GM18505 (cell line): ENCODE data around the gene TNNI2.
"Not testable (repeated sequence)": the region's sequence is repeated elsewhere in the genome, so short reads cannot be mapped to it uniquely, and the experiment has no call there.

Experiments used
- ATAC-seq: cut with Tn5 transposase; IDR thresholded peaks from one replicate; pipeline ENCODE4 v1.9.1; 2021; ENCODE audit not compliant: unreplicated experiment
- POLR2A ChIP-seq: IDR thresholded peaks from 4 replicates; pipeline ENCODE4 v1.6.1; 2011; ENCODE audit warnings: borderline replicate concordance; ENCODE audit not compliant: insufficient read depth, insufficient read length; ENCODE audit errors: extremely low read depth

TNNI2 gene

DNA sequence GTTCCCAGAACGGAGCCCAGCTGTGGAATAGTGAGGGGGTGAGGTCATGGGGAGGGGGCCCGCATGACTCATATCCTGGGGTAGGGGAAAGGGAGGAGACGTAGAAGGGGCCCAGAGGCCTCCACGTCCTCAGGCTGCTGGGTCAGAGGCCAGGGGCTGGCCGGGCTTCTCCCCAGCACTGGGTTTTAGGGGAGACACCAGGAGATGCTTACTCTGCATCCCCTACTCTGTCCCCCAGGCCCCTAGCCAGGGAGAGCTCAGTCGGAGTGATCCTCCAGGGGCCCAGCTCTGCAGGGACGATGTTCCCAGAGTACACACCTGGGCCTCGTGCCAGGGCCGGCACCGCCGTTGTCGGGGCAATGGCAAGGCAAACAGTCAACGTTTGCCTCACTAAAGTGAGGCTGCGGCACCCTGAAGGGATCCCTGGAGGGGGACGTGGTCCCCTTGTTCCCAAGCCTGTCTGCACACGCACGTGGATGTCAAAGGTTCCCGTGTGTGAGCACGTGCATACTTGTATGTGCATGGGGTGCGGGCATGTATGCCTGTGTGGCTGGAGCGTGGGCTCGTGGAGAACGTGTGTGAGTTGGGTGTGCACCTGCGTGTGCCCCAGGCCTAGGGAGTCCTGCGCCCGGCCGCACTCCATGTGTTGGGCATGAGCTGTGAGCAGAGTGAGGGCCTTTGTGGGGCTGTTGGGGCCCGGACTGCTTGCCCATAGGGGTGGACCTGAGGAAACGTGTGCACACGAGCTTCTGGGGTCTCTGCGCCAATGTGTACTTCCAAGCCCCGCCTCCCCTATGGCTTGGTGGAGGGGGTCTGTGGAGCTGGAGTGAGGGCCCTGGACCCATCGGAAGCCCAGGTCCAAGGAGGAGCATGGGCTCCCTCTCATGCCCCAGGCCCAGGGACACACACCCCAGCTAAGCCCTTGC lies 38.7 kb downstream of the TNNI2 start:
- ATAC-seq: no peak
- peak; percentile 10 for TF ChIP-seq POLR2A

- no peak for TF ChIP-seq POLR2A
Measured at GRCh38 chr11:1878137-1879031, 39.6 kb downstream of the TNNI2 start.

DNA sequence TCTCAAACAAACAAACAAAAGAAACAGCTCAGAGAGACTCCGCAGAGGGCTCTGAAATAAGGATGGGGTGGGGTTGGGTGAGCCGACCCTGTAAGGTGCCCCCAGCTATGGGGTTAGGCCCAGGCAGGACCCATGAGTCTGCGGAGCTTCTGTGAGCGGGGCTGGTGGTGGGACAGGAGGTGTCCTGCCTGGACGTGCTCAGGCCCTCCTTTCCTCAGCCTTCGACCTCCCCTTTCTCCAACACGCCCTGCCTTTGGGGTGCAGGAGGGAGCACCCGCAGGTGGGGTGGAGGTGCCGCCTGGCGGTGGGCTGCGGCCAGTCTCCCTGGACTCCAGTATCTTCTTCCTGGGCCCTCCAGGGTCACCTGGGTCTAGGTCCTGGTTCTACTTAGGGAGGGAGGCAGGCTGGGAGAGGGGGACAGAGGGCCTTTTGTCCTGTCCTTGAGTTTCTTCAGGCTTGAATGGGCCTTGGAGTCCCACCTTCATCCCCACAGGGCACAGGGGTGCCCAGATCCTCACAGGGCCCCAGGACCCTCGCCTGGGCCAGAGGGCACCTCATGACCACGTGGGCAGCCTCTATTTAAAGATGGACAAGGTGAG lies 40.7 kb downstream of the TNNI2 start:
- ATAC-seq: no peak
- no peak for TF ChIP-seq POLR2A

More at GRCh38 chr11:1878137-1879031, 39.6 kb downstream of the TNNI2 start:
- no peak for ATAC-seq

- no peak for TF ChIP-seq POLR2A
- ATAC-seq: no peak
Measured at GRCh38 chr11:1879941-1880720, 41.4 kb downstream of the TNNI2 start.

DNA sequence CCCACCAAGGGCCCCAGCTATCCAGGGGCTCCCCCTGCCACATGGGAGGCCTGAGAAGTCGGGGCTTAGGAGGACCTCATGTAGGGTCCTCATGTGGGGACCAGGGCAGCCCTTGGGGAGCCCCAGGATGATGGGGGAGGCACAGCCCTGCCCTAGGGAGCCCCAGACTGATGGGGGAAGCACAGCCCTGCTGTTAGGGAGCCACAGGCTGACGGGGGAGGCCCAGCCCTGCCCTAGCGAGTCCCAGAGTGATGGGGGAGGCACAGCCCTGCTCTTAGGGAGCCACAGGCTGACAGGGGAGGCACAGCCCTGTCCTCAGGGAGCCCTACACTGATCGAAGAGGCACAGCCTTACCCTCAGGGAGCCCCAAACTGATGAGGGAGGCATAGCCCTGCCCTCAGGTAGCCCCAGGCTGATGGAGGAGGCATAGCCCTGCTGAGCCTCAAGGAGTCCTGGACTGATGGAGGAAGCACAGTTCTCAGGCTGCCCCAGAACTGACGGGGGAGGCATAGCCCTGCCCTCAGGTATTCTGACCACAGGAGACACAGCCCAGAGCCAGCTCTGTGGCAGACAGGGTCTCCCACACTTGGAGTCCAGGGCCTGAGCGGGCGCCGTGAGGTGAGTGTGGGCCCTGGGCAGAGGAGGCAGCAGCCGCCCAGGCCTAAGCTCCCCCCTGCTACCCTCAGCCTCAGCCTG lies 42.1 kb downstream of the TNNI2 start:
- ATAC-seq: no peak
- no peak for TF ChIP-seq POLR2A

- no peak for ATAC-seq
- TF ChIP-seq POLR2A: no peak
Measured at GRCh38 chr11:1881442-1882264, 42.9 kb downstream of the TNNI2 start.

GRCh38 chr11:1882265-1883238 lies 43.8 kb downstream of the TNNI2 start:
- ATAC-seq: no peak
- no peak for TF ChIP-seq POLR2A

GRCh38 chr11:1883346-1884302 lies 44.8 kb downstream of the TNNI2 start:
- no peak for TF ChIP-seq POLR2A
- no peak for ATAC-seq

- no peak for TF ChIP-seq POLR2A
- ATAC-seq: no peak
Measured at GRCh38 chr11:1884303-1884700, 45.5 kb downstream of the TNNI2 start.

- ATAC-seq: not testable (repeated sequence)
Measured at GRCh38 chr11:1886551-1886950, 47.8 kb downstream of the TNNI2 start.
